Lower lobe of right lung (tissue), 2 donors: ENCODE measurements around the gene SLC29A1. TPM values are rescaled to one million over a fixed set of nuclear protein-coding genes. Genes with fewer than 3 reads are reported as not detected.

Experiments used
- ATAC-seq, 2 donors: fragments of 200-7000 bp; cut with Tn5 transposase; one replicate each; pipeline ENCODE4 v1.9.1; 2020 to 2022; ENCODE audit warnings: mild to moderate bottlenecking in 2 of 2, moderate library complexity in 2 of 2
- DNase-seq: peaks from one replicate; pipeline ENCODE4 v3.0.0-alpha.2; 2020
- H3K27ac ChIP-seq: fragments of 200-600 bp; one replicate; pipeline ENCODE4 v1.8.0; 2022
- H3K27me3 ChIP-seq: fragments of 200-600 bp; one replicate; pipeline ENCODE4 v1.8.0; 2022; ENCODE audit warnings: low read depth
- H3K36me3 ChIP-seq: fragments of 200-600 bp; one replicate; pipeline ENCODE4 v1.8.0; 2022; ENCODE audit warnings: mild to moderate bottlenecking
- H3K4me1 ChIP-seq: fragments of 200-600 bp; one replicate; pipeline ENCODE4 v1.8.0; 2022
- H3K4me3 ChIP-seq: fragments of 200-600 bp; one replicate; pipeline ENCODE4 v1.8.0; 2022; ENCODE audit warnings: mild to moderate bottlenecking
- H3K9me3 ChIP-seq: fragments of 200-600 bp; one replicate; pipeline ENCODE4 v1.8.0; 2022
- CTCF ChIP-seq: fragments of 200-600 bp; IDR thresholded peaks from one replicate; pipeline ENCODE4 v1.8.0; 2022; ENCODE audit warnings: antibody characterized with exemption, mild to moderate bottlenecking
- intact Hi-C: fragments of 100-400 bp; cut with DNase I; formaldehyde crosslinking; loops from one replicate; pipeline ENCODE4 v1.11.0; 2022
- total RNA-seq: library from RNA; stranded (reverse); fragmentation: NEBNext Ultra II Directional; extraction: Animal tissue kit (Norgen Biotek cat#: 25700); gene quantifications from one replicate; pipeline ENCODE4 v1.2.1, GENCODE V29; 2021
- donor health status: DM: no; HTN: yes; CAD: no; lungs with severe emphysema.

Gene SLC29A1
- total RNA-seq, 1 donor from 2014 or later: 36.2 TPM

DNA sequence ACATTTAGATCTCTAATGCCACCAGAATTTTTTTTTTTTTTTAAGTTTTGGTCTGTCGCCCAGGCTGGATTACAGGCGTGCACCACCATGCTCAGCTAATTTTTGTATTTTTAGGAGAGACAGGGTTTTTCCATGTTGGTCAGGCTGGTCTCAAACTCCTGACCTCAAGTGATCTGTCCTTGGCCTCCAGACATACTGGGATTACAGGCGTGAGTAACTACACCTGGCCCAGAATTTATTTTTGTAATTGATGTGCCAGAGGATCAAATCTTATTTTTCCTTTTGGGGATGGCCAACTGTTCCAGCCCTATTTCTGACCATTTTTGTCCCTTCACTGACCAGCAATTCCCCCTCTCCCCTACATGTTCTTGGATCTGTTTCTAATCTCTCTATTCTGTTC lies 24.7 kb upstream of the SLC29A1 start:
- intact Hi-C loops: no loop called here
- TF ChIP-seq CTCF: no peak
- no peak for ATAC-seq

DNA sequence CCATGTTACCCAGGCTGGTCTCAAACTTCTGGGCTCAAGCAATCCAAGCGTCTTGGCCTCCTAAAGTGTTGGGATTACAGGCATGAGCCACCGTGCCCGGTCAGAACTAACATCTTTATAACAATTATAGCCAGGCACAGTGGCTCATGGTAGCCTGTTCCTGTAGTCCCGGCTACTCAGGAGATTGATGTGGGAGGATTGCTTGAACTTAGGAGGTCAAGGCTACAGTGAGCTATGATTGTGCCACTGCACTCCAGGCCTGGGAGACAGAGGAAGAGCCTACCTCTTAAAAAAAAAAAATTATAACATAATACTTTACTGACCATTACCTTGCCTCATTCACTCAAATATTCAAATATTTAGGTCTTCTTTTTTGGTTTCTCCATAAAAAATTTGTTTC lies 23.5 kb upstream of the SLC29A1 start:
- Histone ChIP-seq H3K4me3 (no peak overlapping the region), H3K27me3 (no peaks in the 10 kb centered on the region), H3K36me3 (no peaks in the 10 kb centered on the region), H3K4me1 (no peaks in the 10 kb centered on the region), H3K9me3 (no peaks in the 10 kb centered on the region), H3K27ac (no peak overlapping the region)
- intact Hi-C loops: no loop called here
- no peak for TF ChIP-seq CTCF
- DNase-seq: no peak
- no peak for ATAC-seq

More for the DNA sequence above, 24.7 kb upstream of the SLC29A1 start:
- Histone ChIP-seq H3K4me3 (no peak overlapping the region), H3K27ac (no peak overlapping the region), H3K4me1 (no peaks in the 10 kb centered on the region), H3K36me3 (no peaks in the 10 kb centered on the region), H3K9me3 (no peaks in the 10 kb centered on the region), H3K27me3 (no peaks in the 10 kb centered on the region)
- DNase-seq: no peak

DNA sequence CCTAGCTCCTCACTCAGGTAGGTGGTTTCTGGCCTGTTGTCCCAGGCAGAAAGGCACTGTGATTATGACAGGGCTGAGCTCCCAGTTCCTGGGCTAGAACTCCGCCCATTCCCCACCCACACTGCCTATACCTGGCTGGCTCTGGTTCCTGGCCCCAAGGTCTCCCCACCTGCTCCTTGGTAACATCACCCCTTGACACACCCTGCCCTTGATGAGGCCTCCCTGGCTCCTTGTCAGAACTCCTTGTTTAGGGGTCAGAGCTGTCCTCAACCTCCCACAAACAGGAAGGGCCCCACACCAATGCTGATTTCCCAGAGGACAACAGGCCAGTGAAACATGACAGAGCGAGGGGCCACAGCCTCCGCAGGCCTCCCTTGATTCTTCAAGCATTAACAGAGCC lies 22.2 kb upstream of the SLC29A1 start:
- Histone ChIP-seq H3K4me3 (no peak overlapping the region), H3K9me3 (no peaks in the 10 kb centered on the region), H3K27ac (no peak overlapping the region), H3K27me3 (no peaks in the 10 kb centered on the region), H3K4me1 (no peaks in the 10 kb centered on the region), H3K36me3 (no peaks in the 10 kb centered on the region)
- ATAC-seq (no peak), DNase-seq (peak; percentile 33)
- intact Hi-C loops: no loop called here
- TF ChIP-seq CTCF: no peak

- no peak for TF ChIP-seq CTCF
Observed at GRCh38 chr6:44201638-44202303, 21.6 kb upstream of the SLC29A1 start.

DNA sequence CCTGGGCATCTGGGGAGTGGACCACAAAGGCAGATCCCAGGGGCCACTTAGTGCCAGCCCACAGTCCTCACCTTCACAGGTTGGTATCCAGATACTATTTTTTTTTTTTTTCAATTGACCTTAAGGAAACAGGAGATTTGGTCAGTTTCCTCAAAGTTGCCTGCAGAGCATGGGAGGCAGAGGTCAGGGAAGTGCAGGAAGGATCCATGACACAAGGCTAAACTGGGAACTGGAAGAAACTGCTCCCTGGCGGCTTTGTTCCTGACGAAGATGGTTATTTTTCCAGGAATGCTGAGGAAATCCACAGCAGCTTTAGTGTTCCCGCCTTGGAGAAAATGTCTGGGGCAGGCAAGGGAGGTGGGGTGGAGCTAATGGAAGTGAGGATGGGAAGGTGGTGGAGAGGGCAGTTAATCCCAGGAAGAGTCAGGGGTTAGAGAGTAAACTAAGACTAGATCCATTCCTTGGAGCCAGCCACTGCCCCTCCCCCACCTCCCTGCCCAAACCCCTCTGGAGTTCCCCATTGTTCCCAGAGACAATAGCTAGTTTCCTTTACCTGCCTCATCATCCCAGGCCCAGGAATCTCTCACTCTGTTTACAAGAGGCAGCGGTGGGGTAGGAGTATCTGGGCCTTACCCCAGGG lies 20.9 kb upstream of the SLC29A1 start:
- no peak overlapping the region for H3K27ac ChIP-seq
- no peak for ATAC-seq
- no peaks in the 10 kb centered on the region for H3K36me3 ChIP-seq
- no peak overlapping the region for H3K4me3 ChIP-seq
- H3K9me3 ChIP-seq: no peaks in the 10 kb centered on the region
- DNase-seq: peak; percentile 14
- intact Hi-C loops: no loop called here
- no peaks in the 10 kb centered on the region for H3K4me1 ChIP-seq
- H3K27me3 ChIP-seq: no peaks in the 10 kb centered on the region
- no peak for TF ChIP-seq CTCF

More at GRCh38 chr6:44201638-44202303, 21.6 kb upstream of the SLC29A1 start:
- DNase-seq: peak; percentile 10
- H3K4me3 ChIP-seq: no peak overlapping the region
- no peak overlapping the region for H3K27ac ChIP-seq
- no peaks in the 10 kb centered on the region for H3K9me3 ChIP-seq
- intact Hi-C loops: no loop called here
- no peaks in the 10 kb centered on the region for H3K36me3 ChIP-seq
- ATAC-seq: no peak
- H3K27me3 ChIP-seq: no peaks in the 10 kb centered on the region
- H3K4me1 ChIP-seq: no peaks in the 10 kb centered on the region
